HepG2 (cell line): ENCODE data around the gene HECTD3.

Experiments
- AGO2 ChIP-seq: fragments of 200-400 bp; formaldehyde crosslinking; optimal IDR thresholded peaks from 2 replicates; pipeline ENCODE3; 2017; ENCODE audit warnings: mild to moderate bottlenecking, low read depth, low read length, moderate library complexity
- AHR ChIP-seq: IDR thresholded peaks from 2 replicates; pipeline ENCODE4 v1.6.1; 2018; ENCODE audit warnings: missing genetic modification reagents, missing compliant biosample characterization
- CSRNP1 ChIP-seq: sonication (generic); formaldehyde crosslinking; IDR thresholded peaks from 2 replicates; pipeline ENCODE4 v1.8.1; 2023; ENCODE audit warnings: mild to moderate bottlenecking, missing genetic modification reagents
- FOXJ3 ChIP-seq: sonication (generic); formaldehyde crosslinking; IDR thresholded peaks from 2 replicates; pipeline ENCODE4 v1.4.0; 2020; ENCODE audit warnings: missing genetic modification reagents, mild to moderate bottlenecking, borderline replicate concordance
- ZNF235 ChIP-seq: sonication (generic); formaldehyde crosslinking; IDR thresholded peaks from 2 replicates; pipeline ENCODE4 v1.8.1; 2023; ENCODE audit warnings: mild to moderate bottlenecking, missing genetic modification reagents, borderline replicate concordance
- ZNF530 ChIP-seq: sonication (generic); formaldehyde crosslinking; IDR thresholded peaks from 2 replicates; pipeline ENCODE4 v1.5.0; 2020; ENCODE audit warnings: low read depth, mild to moderate bottlenecking, missing genetic modification reagents
- ZZZ3 ChIP-seq: sonication (generic); formaldehyde crosslinking; IDR thresholded peaks from 2 replicates; pipeline ENCODE4 v1.4.0; 2020; ENCODE audit warnings: missing genetic modification reagents, mild to moderate bottlenecking, borderline replicate concordance

- no peak for TF ChIP-seq AHR (CRISPR knock-in tag)
- no peak for TF ChIP-seq FOXJ3 (CRISPR knock-in tag)
- TF ChIP-seq AGO2 = no peak
- TF ChIP-seq CSRNP1 (CRISPR knock-in tag) = no peak
- TF ChIP-seq ZZZ3 (CRISPR knock-in tag) = no peak
- TF ChIP-seq ZNF530 (CRISPR knock-in tag) = no peak
- no peak for TF ChIP-seq ZNF235 (CRISPR knock-in tag)
These were observed 1.6 kb upstream of the HECTD3 start for GRCh38 chr1:45012639-45013278.
